ENCODE measurements around the gene PROM1. TPM values are rescaled to one million over a fixed set of nuclear protein-coding genes. Genes with fewer than 3 reads are reported as not detected.

PROM1 gene
- total and polyA plus RNA-seq, 2 donors (not counting 1 experiment from before 2014, with no cell fraction given): 0.10 to 0.17 TPM

GRCh38 chr4:15961781-15962510 is 121.9 kb downstream of the PROM1 start:
- Histone ChIP-seq H3K27ac (ENCODE audit: insufficient read depth, low read length) (no peak overlapping the region), H3K27me3 (ENCODE audit: control insufficient read depth, insufficient read depth, low read length) (no peaks in the 10 kb centered on the region)

GRCh38 chr4:15958562-15958961 is 125.3 kb downstream of the PROM1 start:
- H3K9me3 ChIP-seq (ENCODE audit: control insufficient read depth, insufficient read depth, low read depth, low read length): no peaks in the 10 kb centered on the region
- H3K27ac ChIP-seq (ENCODE audit: insufficient read depth, low read length): no peak overlapping the region
- H3K36me3 ChIP-seq (ENCODE audit: control insufficient read depth, insufficient read depth, low read length): no peaks in the 10 kb centered on the region
- no peak for DNase-seq (ENCODE audit: low read depth in 2 of 2)
- H3K79me2 ChIP-seq (ENCODE audit: control insufficient read depth, insufficient read depth, low read length): no peaks in the 10 kb centered on the region
- H3K27me3 ChIP-seq (ENCODE audit: control insufficient read depth, insufficient read depth, low read length): no peaks in the 10 kb centered on the region
- H3K9ac ChIP-seq (ENCODE audit: insufficient read depth, low read length): no peak overlapping the region
- H4K20me1 ChIP-seq (ENCODE audit: control insufficient read depth, extremely low read depth, insufficient read depth, low read length): no peaks in the 10 kb centered on the region
- H2AFZ ChIP-seq (ENCODE audit: low read length): no peak overlapping the region
- no peak overlapping the region for H3K4me3 ChIP-seq (replicated peaks in 1 of 4; ENCODE audit: control extremely low read depth in 1 of 4, insufficient read depth in 1 of 4, low read depth in 3 of 4, low read length in 4 of 4)
- TF ChIP-seq EZH2 (IDR thresholded peaks at IDR 0.05; ENCODE audit: low read length, missing control alignments) (no peak), CTCF (conservative IDR thresholded peaks at IDR 0.05 in 1 of 2, IDR thresholded peaks at IDR 0.05 in 1 of 2; ENCODE audit: low read depth in 1 of 2, low read length in 2 of 2) (no peak)
- no peak overlapping the region for H3K4me2 ChIP-seq (ENCODE audit: extremely low read depth, insufficient read depth, low read length)
- H3K4me1 ChIP-seq (ENCODE audit: control insufficient read depth, extremely low read depth, insufficient read depth, low read length): no peaks in the 10 kb centered on the region

More at GRCh38 chr4:15961781-15962510, 121.9 kb downstream of the PROM1 start:
- Histone ChIP-seq H2AFZ (ENCODE audit: low read length) (no peak overlapping the region), H3K9me3 (ENCODE audit: control insufficient read depth, insufficient read depth, low read depth, low read length) (no peaks in the 10 kb centered on the region), H3K4me1 (ENCODE audit: control insufficient read depth, extremely low read depth, insufficient read depth, low read length) (no peaks in the 10 kb centered on the region), H3K79me2 (ENCODE audit: control insufficient read depth, insufficient read depth, low read length) (no peaks in the 10 kb centered on the region), H4K20me1 (ENCODE audit: control insufficient read depth, extremely low read depth, insufficient read depth, low read length) (no peaks in the 10 kb centered on the region), H3K9ac (ENCODE audit: insufficient read depth, low read length) (no peak overlapping the region), H3K4me3 (replicated peaks in 1 of 4; ENCODE audit: control extremely low read depth in 1 of 4, insufficient read depth in 1 of 4, low read depth in 3 of 4, low read length in 4 of 4) (no peak overlapping the region), H3K36me3 (ENCODE audit: control insufficient read depth, insufficient read depth, low read length) (no peaks in the 10 kb centered on the region), H3K4me2 (ENCODE audit: extremely low read depth, insufficient read depth, low read length) (no peak overlapping the region)
- DNase-seq (ENCODE audit: low read depth in 2 of 2): no peak
- no peak for TF ChIP-seq CTCF (conservative IDR thresholded peaks at IDR 0.05 in 1 of 2, IDR thresholded peaks at IDR 0.05 in 1 of 2; ENCODE audit: low read depth in 1 of 2, low read length in 2 of 2)
- no peak for TF ChIP-seq EZH2 (IDR thresholded peaks at IDR 0.05; ENCODE audit: low read length, missing control alignments)

- Histone ChIP-seq H3K27ac (ENCODE audit: insufficient read depth, low read length) (no peak overlapping the region), H4K20me1 (ENCODE audit: control insufficient read depth, extremely low read depth, insufficient read depth, low read length) (no peaks in the 10 kb centered on the region), H3K79me2 (ENCODE audit: control insufficient read depth, insufficient read depth, low read length) (no peaks in the 10 kb centered on the region), H3K36me3 (ENCODE audit: control insufficient read depth, insufficient read depth, low read length) (no peaks in the 10 kb centered on the region), H2AFZ (ENCODE audit: low read length) (no peak overlapping the region), H3K4me2 (ENCODE audit: extremely low read depth, insufficient read depth, low read length) (no peak overlapping the region), H3K4me1 (ENCODE audit: control insufficient read depth, extremely low read depth, insufficient read depth, low read length) (no peaks in the 10 kb centered on the region), H3K4me3 (replicated peaks in 1 of 4; ENCODE audit: control extremely low read depth in 1 of 4, insufficient read depth in 1 of 4, low read depth in 3 of 4, low read length in 4 of 4) (no peak overlapping the region), H3K9ac (ENCODE audit: insufficient read depth, low read length) (no peak overlapping the region), H3K9me3 (ENCODE audit: control insufficient read depth, insufficient read depth, low read depth, low read length) (no peaks in the 10 kb centered on the region), H3K27me3 (ENCODE audit: control insufficient read depth, insufficient read depth, low read length) (no peaks in the 10 kb centered on the region)
- peak; percentile 97 to 99 for TF ChIP-seq CTCF (conservative IDR thresholded peaks at IDR 0.05 in 1 of 2, IDR thresholded peaks at IDR 0.05 in 1 of 2; ENCODE audit: low read depth in 1 of 2, low read length in 2 of 2)
- TF ChIP-seq EZH2 (IDR thresholded peaks at IDR 0.05; ENCODE audit: low read length, missing control alignments): no peak
- DNase-seq (ENCODE audit: low read depth in 2 of 2): peak; percentile 28 to 59
These were observed 127.5 kb downstream of the PROM1 start for GRCh38 chr4:15956179-15956850.

Data from fibroblast of lung (primary cell).